ENCODE measurements around the gene SKIL.

- TF ChIP-seq CTCF (conservative IDR thresholded peaks at IDR 0.05; ENCODE audit: low read depth, low read length): no peak
- no peak for TF ChIP-seq EZH2 (IDR thresholded peaks at IDR 0.05; ENCODE audit: low read length, unreplicated experiment)
- no peak for TF ChIP-seq EZH2phosphoT487 (IDR thresholded peaks at IDR 0.05; ENCODE audit: borderline replicate concordance, low read length)
Measured at GRCh38 chr3:170424879-170425278, 67.4 kb downstream of the SKIL start.

All from PC-3 (cell line).